Measurements from ENCODE around the gene DTYMK.

The DTYMK gene

DNA sequence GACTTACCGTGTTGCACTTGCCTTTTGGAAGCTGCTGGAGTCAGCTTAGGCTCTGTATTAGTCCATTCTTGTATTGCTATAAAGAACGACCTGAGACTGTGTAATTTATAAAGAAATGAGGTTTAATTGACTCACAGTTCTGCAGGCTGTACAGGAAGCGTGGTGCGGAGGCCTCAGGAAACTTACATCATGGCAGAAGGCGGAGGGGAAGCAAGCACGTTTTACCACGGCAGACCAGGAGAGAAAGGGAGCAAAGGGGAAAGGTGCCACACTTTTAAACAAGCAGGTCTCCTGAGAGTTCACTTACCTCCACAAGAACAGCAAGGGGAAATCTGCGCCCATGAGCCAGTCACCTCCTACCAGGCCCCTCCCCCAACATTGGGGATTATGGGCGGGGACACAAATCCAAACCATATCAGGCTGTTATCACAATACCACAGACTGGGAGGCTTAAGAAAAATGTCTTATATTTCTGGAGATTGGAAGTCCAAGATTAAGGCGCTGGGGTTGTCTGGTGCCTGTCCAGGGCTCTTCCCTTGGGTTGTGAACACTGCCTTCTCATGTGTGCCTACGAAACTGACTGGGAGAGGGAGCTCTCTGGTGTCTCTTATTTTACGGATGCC lies 44.2 kb upstream of the DTYMK start:
- H3K4me3 ChIP-seq (ENCODE audit: insufficient read length, low read depth), result no peak overlapping the region
- no peak for TF ChIP-seq YY1 (IDR thresholded peaks at IDR 0.05; ENCODE audit: insufficient read depth, insufficient read length)
- TF ChIP-seq ZNF274 (IDR thresholded peaks at IDR 0.05; ENCODE audit: low read depth, low read length), result no peak
- no peak for TF ChIP-seq SUZ12 (IDR thresholded peaks at IDR 0.05; ENCODE audit: extremely low read depth, insufficient read depth, insufficient read length)
- H3K9ac ChIP-seq (ENCODE audit: insufficient read length, low read depth), result no peak overlapping the region
- peaks cover 26% of the 10 kb centered on the region for H3K36me3 ChIP-seq (ENCODE audit: insufficient read depth, insufficient read length, low read length)
- no peak for DNase-seq (ENCODE audit: low read depth, low spot score)
- H3K9me3 ChIP-seq (ENCODE audit: insufficient read depth, low read length), result no peaks in the 10 kb centered on the region
- H3K4me1 ChIP-seq (ENCODE audit: insufficient read depth, insufficient read length), result peaks cover 8% of the 10 kb centered on the region
- H3K27me3 ChIP-seq (ENCODE audit: insufficient read depth, insufficient read length), result peaks cover 9% of the 10 kb centered on the region

DNA sequence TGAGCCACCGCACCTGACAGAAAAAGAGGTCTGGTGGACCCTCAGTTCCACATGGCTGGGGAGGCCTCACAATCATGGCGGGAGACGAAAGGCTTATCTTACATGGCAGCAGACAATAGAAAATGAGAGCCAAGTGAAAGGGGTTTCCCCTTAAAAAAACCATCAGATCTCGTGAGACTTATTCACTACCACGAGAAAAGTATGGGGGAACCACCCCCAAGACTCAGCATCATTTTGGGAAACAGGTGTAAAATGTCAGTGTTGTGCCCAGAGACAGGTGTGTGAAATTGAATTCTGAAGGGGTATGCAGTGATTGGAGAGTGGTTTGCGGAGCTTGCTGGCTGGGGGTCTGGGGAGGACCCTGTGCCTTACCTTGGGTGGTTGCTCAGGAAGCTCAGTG lies 43.3 kb upstream of the DTYMK start:
- Histone ChIP-seq H3K27me3 (ENCODE audit: insufficient read depth, insufficient read length) (peaks cover 9% of the 10 kb centered on the region), H3K36me3 (ENCODE audit: insufficient read depth, insufficient read length, low read length) (peaks cover 35% of the 10 kb centered on the region), H3K9me3 (ENCODE audit: insufficient read depth, low read length) (no peaks in the 10 kb centered on the region), H3K4me1 (ENCODE audit: insufficient read depth, insufficient read length) (peaks cover 8% of the 10 kb centered on the region), H3K9ac (ENCODE audit: insufficient read length, low read depth) (no peak overlapping the region), H3K4me3 (ENCODE audit: insufficient read length, low read depth) (no peak overlapping the region)
- no peak for DNase-seq (ENCODE audit: low read depth, low spot score)
- TF ChIP-seq ZNF274 (IDR thresholded peaks at IDR 0.05; ENCODE audit: low read depth, low read length), result no peak
- no peak for TF ChIP-seq YY1 (IDR thresholded peaks at IDR 0.05; ENCODE audit: insufficient read depth, insufficient read length)
- no peak for TF ChIP-seq SUZ12 (IDR thresholded peaks at IDR 0.05; ENCODE audit: extremely low read depth, insufficient read depth, insufficient read length)

DNA sequence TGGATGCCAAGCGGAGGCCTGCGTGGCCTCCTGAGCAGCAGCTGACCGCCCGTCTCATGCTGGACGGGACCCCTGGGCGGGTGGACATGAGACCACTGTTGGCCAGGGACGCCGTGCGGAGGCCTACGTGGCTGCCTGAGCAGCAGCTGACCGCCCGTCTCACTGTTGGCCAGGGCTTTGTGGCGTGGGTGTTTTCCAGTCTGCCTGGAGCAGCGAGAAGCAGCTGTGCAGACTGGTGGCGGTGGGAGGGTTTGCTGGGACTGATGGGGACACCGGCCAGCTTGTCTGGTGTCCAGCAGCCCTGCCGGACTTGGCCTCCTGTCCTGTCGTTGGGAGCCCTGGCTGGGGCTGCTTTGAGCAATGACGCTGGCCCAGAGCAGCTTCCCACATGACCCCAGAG lies 42.0 kb upstream of the DTYMK start:
- no peak overlapping the region for H3K4me3 ChIP-seq (ENCODE audit: insufficient read length, low read depth)
- TF ChIP-seq ZNF274 (IDR thresholded peaks at IDR 0.05; ENCODE audit: low read depth, low read length) (no peak), YY1 (IDR thresholded peaks at IDR 0.05; ENCODE audit: insufficient read depth, insufficient read length) (no peak), SUZ12 (IDR thresholded peaks at IDR 0.05; ENCODE audit: extremely low read depth, insufficient read depth, insufficient read length) (no peak)
- peaks cover 3% of the 10 kb centered on the region for H3K4me1 ChIP-seq (ENCODE audit: insufficient read depth, insufficient read length)
- no peak for DNase-seq (ENCODE audit: low read depth, low spot score)
- no peak overlapping the region for H3K9ac ChIP-seq (ENCODE audit: insufficient read length, low read depth)
- H3K36me3 ChIP-seq (ENCODE audit: insufficient read depth, insufficient read length, low read length), result peaks cover 47% of the 10 kb centered on the region
- H3K27me3 ChIP-seq (ENCODE audit: insufficient read depth, insufficient read length), result peaks cover 5% of the 10 kb centered on the region
- 0 out of 2 replicates have a peak, but pooled peaks cover under 1% of the 10 kb centered on the region for H3K9me3 ChIP-seq (ENCODE audit: insufficient read depth, low read length)

DNA sequence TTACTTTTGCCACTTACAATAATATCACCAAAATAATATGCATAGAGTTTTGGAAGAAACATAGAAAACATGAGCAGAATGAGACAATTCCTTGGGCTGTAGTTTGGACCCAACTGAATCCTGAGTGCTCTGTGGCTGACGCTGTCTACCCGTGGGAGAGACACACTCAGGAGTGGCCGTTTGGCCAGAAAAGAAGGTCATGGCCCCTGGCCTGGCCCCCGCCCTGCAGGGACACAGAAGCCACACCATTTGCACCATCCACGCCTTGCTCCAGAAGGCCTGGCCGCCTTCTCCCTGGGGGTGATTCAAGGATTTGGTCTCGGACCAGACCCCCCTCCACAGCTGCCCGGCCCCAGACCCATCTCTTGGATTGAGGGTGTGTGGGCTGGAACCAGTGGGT lies 41.4 kb upstream of the DTYMK start:
- H3K36me3 ChIP-seq (ENCODE audit: insufficient read depth, insufficient read length, low read length), result peaks cover 53% of the 10 kb centered on the region
- no peaks in the 10 kb centered on the region for H3K4me1 ChIP-seq (ENCODE audit: insufficient read depth, insufficient read length)
- H3K9me3 ChIP-seq (ENCODE audit: insufficient read depth, low read length), result peaks cover 7% of the 10 kb centered on the region
- H3K27me3 ChIP-seq (ENCODE audit: insufficient read depth, insufficient read length), result no peaks in the 10 kb centered on the region
- H3K9ac ChIP-seq (ENCODE audit: insufficient read length, low read depth), result no peak overlapping the region
- no peak for TF ChIP-seq SUZ12 (IDR thresholded peaks at IDR 0.05; ENCODE audit: extremely low read depth, insufficient read depth, insufficient read length)
- TF ChIP-seq ZNF274 (IDR thresholded peaks at IDR 0.05; ENCODE audit: low read depth, low read length), result no peak
- no peak for DNase-seq (ENCODE audit: low read depth, low spot score)
- no peak overlapping the region for H3K4me3 ChIP-seq (ENCODE audit: insufficient read length, low read depth)

DNA sequence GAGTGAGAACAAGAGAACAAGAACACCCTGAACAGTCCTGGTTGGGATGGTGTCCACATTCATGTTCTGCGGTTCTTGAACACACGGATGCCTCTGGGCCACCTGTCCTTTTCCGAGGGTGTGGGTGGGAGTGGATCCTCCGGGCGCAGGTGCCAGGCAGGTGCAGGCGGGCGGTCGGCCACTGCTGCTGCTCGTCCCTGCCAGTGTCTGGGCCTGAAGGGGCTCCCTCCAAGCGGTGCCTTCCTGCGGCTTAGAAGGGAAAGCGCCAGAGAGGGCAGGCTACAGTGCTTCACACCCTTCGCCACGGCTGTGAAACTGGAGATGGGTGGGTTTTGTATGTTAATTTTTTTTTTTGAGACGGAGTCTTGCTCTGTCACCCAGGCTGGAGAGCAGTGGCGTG lies 39.8 kb upstream of the DTYMK start:
- TF ChIP-seq ZNF274 (IDR thresholded peaks at IDR 0.05; ENCODE audit: low read depth, low read length), result no peak
- no peak for TF ChIP-seq SUZ12 (IDR thresholded peaks at IDR 0.05; ENCODE audit: extremely low read depth, insufficient read depth, insufficient read length)
- no peak for TF ChIP-seq YY1 (IDR thresholded peaks at IDR 0.05; ENCODE audit: insufficient read depth, insufficient read length)
- Histone ChIP-seq H3K27me3 (ENCODE audit: insufficient read depth, insufficient read length) (no peaks in the 10 kb centered on the region), H3K9ac (ENCODE audit: insufficient read length, low read depth) (no peak overlapping the region), H3K4me3 (ENCODE audit: insufficient read length, low read depth) (no peak overlapping the region), H3K4me1 (ENCODE audit: insufficient read depth, insufficient read length) (no peaks in the 10 kb centered on the region), H3K36me3 (ENCODE audit: insufficient read depth, insufficient read length, low read length) (peaks cover 69% of the 10 kb centered on the region), H3K9me3 (ENCODE audit: insufficient read depth, low read length) (peaks cover 23% of the 10 kb centered on the region)
- no peak for DNase-seq (ENCODE audit: low read depth, low spot score)

DNA sequence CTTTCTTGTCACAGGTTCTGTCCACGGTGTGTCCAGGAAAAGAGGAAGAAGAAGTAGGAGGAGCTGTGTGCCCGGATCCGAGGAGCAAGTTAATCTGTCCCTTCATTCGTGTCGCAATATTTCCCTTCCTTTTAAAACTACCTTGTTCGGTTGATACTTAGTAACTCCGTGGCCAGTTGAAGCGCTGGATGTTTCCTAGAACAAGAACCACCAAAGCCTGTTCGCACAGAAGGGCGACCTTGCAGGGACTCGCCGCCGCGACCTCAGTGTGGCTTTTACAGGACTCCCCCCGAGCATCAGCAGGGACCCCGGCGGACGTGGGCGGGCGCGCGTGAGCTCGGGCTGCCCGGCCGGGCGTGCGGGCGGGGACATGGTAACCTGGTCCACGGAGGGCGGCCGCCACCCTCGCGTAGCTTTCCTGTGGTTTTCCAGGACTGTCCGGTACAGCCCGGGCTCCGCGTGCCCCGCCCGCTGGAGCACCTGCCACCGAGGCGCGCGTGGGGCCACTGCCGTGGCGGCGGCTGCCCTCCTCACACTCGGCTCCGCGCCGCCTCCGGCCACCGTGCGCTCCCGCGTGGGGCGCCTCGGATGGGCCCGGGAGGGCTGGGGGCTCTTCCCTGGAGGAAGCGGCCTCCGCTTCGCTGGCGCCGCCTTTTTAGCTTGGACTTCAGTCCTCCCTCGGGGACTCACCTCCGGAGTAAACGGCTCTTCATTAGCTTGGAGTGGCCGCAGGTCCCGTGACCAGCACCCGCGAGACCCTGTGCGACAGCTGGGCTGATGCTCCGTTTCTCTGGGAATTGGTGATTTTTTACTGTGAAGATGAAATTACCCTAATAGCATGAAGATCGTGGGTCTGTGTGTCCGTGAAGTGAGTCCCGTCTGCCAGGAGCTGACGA lies 38.6 kb upstream of the DTYMK start:
- peaks cover 81% of the 10 kb centered on the region for H3K36me3 ChIP-seq (ENCODE audit: insufficient read depth, insufficient read length, low read length)
- no peak overlapping the region for H3K9ac ChIP-seq (ENCODE audit: insufficient read length, low read depth)
- no peak for DNase-seq (ENCODE audit: low read depth, low spot score)

DNA sequence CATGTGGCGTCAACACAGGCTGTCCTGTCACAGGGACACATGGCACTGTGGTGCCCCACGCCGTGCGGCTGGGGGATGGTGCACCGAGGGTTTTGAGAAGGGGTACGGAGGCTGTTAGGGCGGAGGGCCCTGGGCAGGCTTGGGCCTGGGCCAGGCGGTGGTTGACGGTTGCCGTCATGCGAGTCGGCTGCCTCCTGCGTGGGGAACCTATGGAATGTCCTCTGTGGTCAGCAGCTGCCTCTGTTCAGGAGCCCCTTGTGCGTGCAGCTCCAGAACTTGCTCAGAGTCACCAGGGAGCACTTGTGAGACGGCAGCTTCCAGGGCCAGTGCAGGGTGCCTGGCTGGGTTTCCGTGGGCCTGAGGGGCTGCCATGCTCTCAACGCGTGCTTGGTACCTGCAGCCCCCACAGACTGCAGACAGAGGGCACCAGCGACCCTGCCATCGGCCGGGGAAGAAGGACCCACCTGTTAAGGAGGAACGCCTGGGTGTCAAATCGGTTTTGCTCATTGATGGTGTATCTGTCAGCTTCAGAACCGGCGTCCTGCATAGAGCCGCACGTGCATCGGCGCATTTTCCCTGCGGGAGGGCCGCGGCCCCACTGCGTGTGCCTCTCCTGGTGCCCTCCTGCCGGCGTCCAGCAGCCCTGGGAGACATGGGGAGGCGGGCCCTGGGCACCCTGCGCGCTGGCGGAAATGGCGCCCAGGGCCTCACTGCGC lies 37.8 kb upstream of the DTYMK start:
- Histone ChIP-seq H3K9me3 (ENCODE audit: insufficient read depth, low read length) (peaks cover 36% of the 10 kb centered on the region), H3K36me3 (ENCODE audit: insufficient read depth, insufficient read length, low read length) (peaks cover 89% of the 10 kb centered on the region), H3K4me3 (ENCODE audit: insufficient read length, low read depth) (no peak overlapping the region), H3K27me3 (ENCODE audit: insufficient read depth, insufficient read length) (no peaks in the 10 kb centered on the region), H3K4me1 (ENCODE audit: insufficient read depth, insufficient read length) (no peaks in the 10 kb centered on the region), H3K9ac (ENCODE audit: insufficient read length, low read depth) (no peak overlapping the region)
- no peak for DNase-seq (ENCODE audit: low read depth, low spot score)
- no peak for TF ChIP-seq YY1 (IDR thresholded peaks at IDR 0.05; ENCODE audit: insufficient read depth, insufficient read length)
- TF ChIP-seq SUZ12 (IDR thresholded peaks at IDR 0.05; ENCODE audit: extremely low read depth, insufficient read depth, insufficient read length), result no peak
- TF ChIP-seq ZNF274 (IDR thresholded peaks at IDR 0.05; ENCODE audit: low read depth, low read length), result no peak

More for the DNA sequence above, 38.6 kb upstream of the DTYMK start:
- Histone ChIP-seq H3K9me3 (ENCODE audit: insufficient read depth, low read length) (peaks cover 35% of the 10 kb centered on the region), H3K4me3 (ENCODE audit: insufficient read length, low read depth) (no peak overlapping the region), H3K27me3 (ENCODE audit: insufficient read depth, insufficient read length) (no peaks in the 10 kb centered on the region), H3K4me1 (ENCODE audit: insufficient read depth, insufficient read length) (no peaks in the 10 kb centered on the region)
- no peak for TF ChIP-seq ZNF274 (IDR thresholded peaks at IDR 0.05; ENCODE audit: low read depth, low read length)
- TF ChIP-seq SUZ12 (IDR thresholded peaks at IDR 0.05; ENCODE audit: extremely low read depth, insufficient read depth, insufficient read length), result no peak
- no peak for TF ChIP-seq YY1 (IDR thresholded peaks at IDR 0.05; ENCODE audit: insufficient read depth, insufficient read length)

Data from NT2/D1 (cell line).